DMS53 treated with DMSO at 0.1 percent for 48 hours (cell line): ENCODE measurements around the gene TRIP10.
"Not testable (repeated sequence)": the region's sequence is repeated elsewhere in the genome, so short reads cannot be mapped to it uniquely, and the experiment has no call there.

ENCODE experiments used
- DNase-seq: peaks from one replicate; lab custom pipeline; 2025; ENCODE audit not compliant: unreplicated experiment; lab: John Stamatoyannopoulos, UW

The TRIP10 gene

GRCh38 chr19:6793973-6794372 lies 54.5 kb downstream of the TRIP10 start:
- no peak for DNase-seq

DNA sequence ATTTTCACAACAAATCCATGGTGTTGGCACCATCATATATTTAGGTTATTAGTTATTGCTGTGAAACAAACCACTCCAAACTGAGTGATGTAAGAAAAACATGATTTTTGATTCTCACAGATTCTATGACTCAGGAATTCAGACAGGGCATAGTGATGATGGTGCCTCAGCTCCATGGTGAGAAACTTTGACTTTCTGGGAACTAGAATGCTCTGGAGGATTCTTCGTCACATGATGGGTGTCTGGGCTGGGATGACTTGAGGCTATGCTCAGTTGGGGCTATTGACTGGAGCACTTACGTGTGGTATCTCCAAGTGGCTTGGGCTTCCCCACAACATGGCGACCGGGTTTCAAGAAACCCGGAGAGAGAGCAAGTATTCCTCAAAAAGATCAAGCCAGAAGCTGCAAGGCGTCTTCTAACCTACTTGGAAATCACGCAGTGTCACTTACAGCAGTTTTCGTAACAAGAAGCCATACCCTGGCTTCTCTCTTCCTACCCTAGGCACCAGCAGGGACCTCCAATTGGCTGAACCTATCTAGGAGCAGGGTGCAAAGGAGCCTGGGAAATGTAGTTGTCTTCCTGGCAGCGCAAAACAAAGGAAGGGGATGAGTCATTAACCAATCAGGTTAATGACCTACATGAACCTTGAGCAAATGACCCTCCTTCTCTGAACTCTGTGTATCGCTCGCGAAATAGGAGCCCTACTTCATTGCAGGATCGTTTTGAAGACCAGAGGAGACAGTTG lies 55.4 kb downstream of the TRIP10 start:
- no peak for DNase-seq

DNA sequence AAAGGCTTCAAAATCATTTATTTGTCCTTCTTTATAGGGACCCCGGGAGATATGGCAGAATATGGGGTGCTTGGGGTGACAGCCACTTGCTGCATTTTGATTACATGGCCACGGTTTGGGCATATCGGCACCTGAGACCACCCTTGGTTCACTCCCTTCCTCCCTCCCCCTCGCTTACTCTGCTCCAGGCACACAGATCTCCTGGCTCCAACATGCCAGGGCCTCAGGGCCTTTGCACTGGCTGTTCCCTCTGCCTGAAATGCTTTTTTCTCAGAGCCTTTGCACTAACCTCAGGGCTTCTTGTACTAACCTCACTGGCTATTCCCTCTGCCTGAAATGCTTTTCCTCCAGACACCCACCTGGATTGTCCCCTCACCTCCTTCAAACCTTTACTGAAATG lies 56.8 kb downstream of the TRIP10 start:
- DNase-seq: no peak

GRCh38 chr19:6797646-6798045 lies 58.2 kb downstream of the TRIP10 start:
- DNase-seq: no peak

DNA sequence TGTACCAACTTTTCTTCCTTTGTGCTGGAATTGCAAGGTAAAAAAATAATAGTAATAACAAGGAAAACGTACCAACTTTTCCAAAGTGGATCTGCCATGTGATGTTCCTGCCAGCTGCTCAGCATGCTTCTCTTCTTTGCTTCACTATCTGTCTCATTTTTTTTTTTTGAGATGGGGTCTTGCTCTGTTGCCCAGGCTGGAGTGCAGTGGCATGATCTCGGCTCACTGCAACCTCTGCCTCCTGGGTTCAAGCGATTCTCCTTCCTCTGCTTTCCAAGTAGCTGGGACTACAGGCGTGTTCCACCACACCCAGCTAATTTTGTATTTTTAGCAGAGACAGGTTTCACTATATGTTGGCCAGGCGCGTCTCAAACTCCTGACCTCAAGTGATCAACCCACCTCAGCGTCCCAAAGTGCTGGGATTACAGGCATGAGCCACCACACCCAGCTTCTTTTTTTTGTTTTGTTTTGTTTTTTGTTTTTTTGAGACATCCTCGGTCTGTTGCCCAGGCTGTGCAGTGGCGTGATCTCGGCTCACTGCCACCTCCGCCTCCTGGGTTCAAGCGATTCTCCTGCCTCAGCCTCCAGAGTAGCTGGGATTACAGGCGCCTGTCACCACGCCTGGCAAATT lies 60.8 kb downstream of the TRIP10 start:
- not testable (repeated sequence) for DNase-seq

DNA sequence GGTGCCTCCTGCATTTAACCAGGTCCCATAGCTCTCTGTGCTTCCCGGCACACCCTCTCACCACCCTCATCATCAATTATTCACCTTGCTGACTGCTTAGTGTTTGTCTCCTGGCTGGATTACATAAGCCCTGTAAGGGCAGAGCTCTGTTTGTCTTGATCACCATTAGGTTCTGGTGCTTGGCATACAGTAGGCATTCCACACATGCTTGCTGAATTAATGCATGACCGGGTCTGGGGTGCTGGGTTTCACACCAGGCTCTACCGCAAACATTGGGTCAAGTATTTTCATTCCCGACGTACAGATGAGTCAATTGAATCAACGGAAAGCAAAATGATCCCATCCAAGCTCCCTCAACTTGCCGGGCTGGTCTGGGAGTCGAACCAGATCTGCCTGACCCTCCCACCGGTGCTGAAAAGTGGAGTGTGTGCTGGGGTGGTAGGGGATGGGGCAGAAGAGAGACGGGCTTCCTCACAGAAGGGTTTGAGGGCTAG lies 61.6 kb downstream of the TRIP10 start:
- DNase-seq: no peak
